Colonic mucosa (tissue), 4 donors: ENCODE measurements around the gene EIF4E1B. TPM values are rescaled to one million over a fixed set of nuclear protein-coding genes. Genes with fewer than 3 reads are reported as not detected.

ENCODE experiments used
- DNase-seq: peaks from one replicate; pipeline ENCODE4 v3.0.0-alpha.2; 2020
- H3K27ac ChIP-seq: fragments of 200-600 bp; one replicate; pipeline ENCODE4 v1.8.0; 2021
- H3K27me3 ChIP-seq: fragments of 200-600 bp; one replicate; pipeline ENCODE4 v1.8.0; 2021
- H3K36me3 ChIP-seq: fragments of 200-600 bp; one replicate; pipeline ENCODE4 v1.8.0; 2021
- H3K4me1 ChIP-seq: fragments of 200-600 bp; one replicate; pipeline ENCODE4 v1.8.0; 2021; ENCODE audit warnings: mild to moderate bottlenecking
- H3K4me3 ChIP-seq: fragments of 200-600 bp; one replicate; pipeline ENCODE4 v1.8.0; 2021
- H3K9ac ChIP-seq, 2 donors: one replicate each; pipeline ENCODE4 v1.7.0; 2013; ENCODE audit warnings: control low read depth in 2 of 2, low read depth in 2 of 2, low read length in 2 of 2
- H3K9me3 ChIP-seq: fragments of 200-600 bp; one replicate; pipeline ENCODE4 v1.8.0; 2021
- intact Hi-C: fragments of 100-400 bp; cut with DNase I; formaldehyde crosslinking; loops from one replicate; pipeline ENCODE4 v1.14.1; 2022
- total RNA-seq, 2 donors: library from RNA; stranded (reverse); fragmentation: NEBNext Ultra II Directional in 1 of 2; extraction: Animal tissue kit (Norgen Biotek cat#: 25700) in 1 of 2; gene quantifications; one replicate each; pipeline ENCODE4 v1.2.1, GENCODE V29; 2021
- TF ChIP-seq, protein P1 (sequence below): fragments of 200-600 bp; IDR thresholded peaks from one replicate; pipeline ENCODE4 v1.8.0; 2022; ENCODE audit warnings: antibody characterized with exemption, mild to moderate bottlenecking
- donor health status: healthy.
- donor health status: DM: no; HTN: no; CAD: no.
- donor health status: DM: no; HTN: no; CAD: no.

EIF4E1B gene
- total RNA-seq, 2 donors from 2014 or later: not detected

DNA sequence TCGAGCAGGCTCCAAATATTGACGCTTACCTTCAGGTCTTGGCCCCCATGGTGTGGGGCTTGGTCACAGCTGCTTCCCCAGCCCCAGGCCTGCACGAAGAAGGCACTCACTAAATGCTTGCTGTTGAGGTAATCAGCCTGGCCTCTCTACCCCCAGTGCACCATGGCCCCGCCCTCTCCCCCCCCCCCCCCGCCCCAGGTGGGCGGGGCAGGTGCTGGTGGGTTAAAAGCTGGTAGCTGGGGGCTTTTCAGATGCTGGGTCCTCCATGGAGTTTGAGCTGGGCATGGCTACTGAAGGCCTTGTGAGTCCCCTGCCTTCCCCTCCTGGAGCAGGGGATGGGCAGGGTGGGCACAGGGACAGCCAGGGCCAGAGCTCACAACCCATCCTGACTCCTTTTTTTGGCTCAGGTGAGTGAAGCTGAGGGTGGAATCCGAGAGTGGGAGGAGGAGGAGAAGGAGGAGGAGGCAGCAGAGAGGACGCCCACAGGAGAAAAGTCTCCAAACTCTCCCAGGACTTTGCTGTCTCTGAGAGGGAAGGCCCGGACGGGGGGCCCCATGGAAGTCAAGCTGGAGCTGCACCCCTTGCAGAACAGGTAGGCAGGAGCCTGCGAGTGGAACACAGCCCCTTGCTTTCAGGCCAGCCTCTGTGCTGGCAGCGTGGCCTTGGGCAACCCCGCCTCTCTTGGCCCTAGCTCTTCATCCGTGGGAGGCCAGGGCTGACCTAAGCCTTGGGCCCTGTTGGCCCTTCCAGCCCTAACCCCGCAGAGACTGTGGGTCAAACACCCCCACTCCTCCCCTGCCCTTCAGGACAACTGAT is 12.4 kb downstream of the EIF4E1B start:
- Histone ChIP-seq H3K27ac (no peak overlapping the region), H3K9ac (no peak overlapping the region), H3K4me3 (no peak overlapping the region), H3K36me3 (no peaks in the 10 kb centered on the region), H3K27me3 (no peaks in the 10 kb centered on the region), H3K4me1 (peaks cover 4% of the 10 kb centered on the region), H3K9me3 (no peaks in the 10 kb centered on the region)
- intact Hi-C loops: no loop called here
- no peak for DNase-seq
- TF ChIP-seq, protein P1, sequence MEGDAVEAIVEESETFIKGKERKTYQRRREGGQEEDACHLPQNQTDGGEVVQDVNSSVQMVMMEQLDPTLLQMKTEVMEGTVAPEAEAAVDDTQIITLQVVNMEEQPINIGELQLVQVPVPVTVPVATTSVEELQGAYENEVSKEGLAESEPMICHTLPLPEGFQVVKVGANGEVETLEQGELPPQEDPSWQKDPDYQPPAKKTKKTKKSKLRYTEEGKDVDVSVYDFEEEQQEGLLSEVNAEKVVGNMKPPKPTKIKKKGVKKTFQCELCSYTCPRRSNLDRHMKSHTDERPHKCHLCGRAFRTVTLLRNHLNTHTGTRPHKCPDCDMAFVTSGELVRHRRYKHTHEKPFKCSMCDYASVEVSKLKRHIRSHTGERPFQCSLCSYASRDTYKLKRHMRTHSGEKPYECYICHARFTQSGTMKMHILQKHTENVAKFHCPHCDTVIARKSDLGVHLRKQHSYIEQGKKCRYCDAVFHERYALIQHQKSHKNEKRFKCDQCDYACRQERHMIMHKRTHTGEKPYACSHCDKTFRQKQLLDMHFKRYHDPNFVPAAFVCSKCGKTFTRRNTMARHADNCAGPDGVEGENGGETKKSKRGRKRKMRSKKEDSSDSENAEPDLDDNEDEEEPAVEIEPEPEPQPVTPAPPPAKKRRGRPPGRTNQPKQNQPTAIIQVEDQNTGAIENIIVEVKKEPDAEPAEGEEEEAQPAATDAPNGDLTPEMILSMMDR: no peak

DNA sequence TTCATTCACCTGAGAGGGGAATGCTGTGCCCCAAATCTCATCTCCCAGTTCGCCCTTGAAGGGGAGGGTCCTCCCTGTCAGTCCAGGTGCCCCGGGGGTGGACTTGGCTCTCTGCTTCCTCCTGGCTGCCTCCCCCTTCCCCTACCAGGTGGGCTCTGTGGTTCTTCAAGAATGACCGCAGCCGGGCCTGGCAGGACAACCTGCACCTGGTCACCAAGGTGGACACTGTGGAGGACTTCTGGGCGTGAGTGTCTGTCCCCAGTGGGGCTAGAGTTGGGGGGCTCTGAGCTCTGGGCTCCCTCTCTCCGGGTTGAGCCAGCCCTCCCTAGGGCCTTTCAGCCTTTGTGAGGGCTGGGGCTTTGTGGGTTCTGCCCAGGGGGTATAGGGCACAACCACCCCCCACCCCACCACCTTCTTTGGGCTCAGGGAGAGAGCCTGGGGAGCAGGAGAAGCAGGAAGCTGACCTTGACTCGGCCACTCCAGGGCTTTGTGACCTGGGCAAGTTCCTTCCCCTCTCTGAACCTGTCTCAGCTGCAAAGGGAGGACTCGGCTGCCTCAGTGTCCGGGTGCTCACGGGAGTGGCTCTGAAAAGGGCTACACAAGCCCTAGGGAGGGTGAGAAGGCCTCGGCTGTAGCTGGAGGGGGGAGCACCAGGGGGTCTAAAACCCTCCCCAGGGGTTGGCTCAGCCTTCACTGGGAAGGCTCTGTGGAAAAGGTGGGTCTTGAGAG is 13.2 kb downstream of the EIF4E1B start:
- no peaks in the 10 kb centered on the region for H3K27me3 ChIP-seq
- TF ChIP-seq, protein P1: no peak
- no peak overlapping the region for H3K27ac ChIP-seq
- H3K9ac ChIP-seq: no peak overlapping the region
- DNase-seq: no peak
- peaks cover 11% of the 10 kb centered on the region for H3K4me1 ChIP-seq
- H3K9me3 ChIP-seq: no peaks in the 10 kb centered on the region
- intact Hi-C loops: no loop called here
- no peak overlapping the region for H3K4me3 ChIP-seq
- no peaks in the 10 kb centered on the region for H3K36me3 ChIP-seq

DNA sequence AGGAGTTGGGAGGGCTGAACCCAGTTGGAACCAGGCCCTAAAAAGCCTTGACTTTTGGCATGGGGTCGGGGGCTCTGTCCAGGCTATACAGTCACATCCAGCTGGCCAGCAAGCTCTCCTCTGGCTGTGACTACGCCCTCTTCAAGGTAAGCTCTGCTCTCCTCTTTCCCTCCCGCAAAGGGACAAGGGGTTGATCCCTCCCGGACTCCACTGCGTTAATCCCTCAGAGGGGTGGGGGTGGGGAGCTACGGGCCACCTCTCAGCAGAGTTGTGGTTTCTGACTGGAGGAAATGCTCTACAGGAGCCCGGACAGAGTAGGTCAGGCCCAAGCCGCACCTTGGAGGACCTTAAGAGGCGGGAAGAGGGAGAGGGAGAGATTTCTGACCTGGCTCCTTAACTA is 13.8 kb downstream of the EIF4E1B start:
- intact Hi-C loops: no loop called here
- H3K27ac ChIP-seq: no peak overlapping the region

DNA sequence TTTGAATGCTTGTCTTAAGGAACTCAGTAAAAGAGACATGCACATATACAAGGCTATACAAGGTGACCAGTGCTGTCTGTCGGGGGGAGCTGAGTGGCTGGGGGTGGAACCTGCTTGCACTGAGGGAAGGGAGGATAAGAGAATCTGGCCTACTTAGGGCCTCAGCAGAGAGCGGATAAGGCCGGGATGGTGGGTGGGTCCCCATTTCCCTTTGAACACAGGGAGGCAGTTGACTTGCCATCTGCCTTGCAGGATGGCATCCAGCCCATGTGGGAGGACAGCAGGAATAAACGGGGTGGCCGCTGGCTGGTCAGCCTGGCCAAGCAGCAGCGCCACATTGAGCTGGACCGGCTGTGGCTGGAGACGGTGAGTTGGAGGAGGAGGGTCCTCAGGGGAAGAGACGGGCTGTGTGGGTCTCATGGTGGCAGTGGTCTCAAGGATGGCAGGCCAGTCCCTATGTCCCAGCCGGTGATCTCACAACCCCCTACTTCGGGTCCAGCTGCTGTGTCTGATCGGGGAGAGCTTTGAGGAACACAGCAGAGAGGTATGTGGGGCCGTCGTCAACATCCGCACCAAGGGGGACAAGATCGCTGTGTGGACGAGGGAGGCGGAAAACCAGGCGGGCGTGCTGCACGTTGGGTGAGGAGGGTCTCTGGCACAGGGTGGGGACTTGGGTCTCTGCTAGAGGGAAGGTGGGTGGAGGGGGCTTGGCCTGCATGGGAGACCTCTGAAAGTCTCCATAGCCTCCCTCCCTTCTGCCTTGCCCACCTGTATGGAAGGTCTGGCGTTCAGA is 14.6 kb downstream of the EIF4E1B start:
- TF ChIP-seq, protein P1: no peak
- Histone ChIP-seq H3K4me1 (peaks cover 11% of the 10 kb centered on the region), H3K9me3 (no peaks in the 10 kb centered on the region), H3K36me3 (no peaks in the 10 kb centered on the region), H3K9ac (no peak overlapping the region), H3K27me3 (no peaks in the 10 kb centered on the region), H3K27ac (no peak overlapping the region), H3K4me3 (no peak overlapping the region)
- no peak for DNase-seq
- intact Hi-C loops: loop anchor here (5.0 kb wide), 1 partner anchor 38 kb away; no protein-coding TSS in a partner anchor

More for the DNA sequence above, 13.8 kb downstream of the EIF4E1B start:
- Histone ChIP-seq H3K36me3 (no peaks in the 10 kb centered on the region), H3K9ac (no peak overlapping the region), H3K4me3 (no peak overlapping the region), H3K9me3 (no peaks in the 10 kb centered on the region), H3K27me3 (no peaks in the 10 kb centered on the region), H3K4me1 (peaks cover 11% of the 10 kb centered on the region)
- no peak for DNase-seq
- TF ChIP-seq, protein P1: no peak

DNA sequence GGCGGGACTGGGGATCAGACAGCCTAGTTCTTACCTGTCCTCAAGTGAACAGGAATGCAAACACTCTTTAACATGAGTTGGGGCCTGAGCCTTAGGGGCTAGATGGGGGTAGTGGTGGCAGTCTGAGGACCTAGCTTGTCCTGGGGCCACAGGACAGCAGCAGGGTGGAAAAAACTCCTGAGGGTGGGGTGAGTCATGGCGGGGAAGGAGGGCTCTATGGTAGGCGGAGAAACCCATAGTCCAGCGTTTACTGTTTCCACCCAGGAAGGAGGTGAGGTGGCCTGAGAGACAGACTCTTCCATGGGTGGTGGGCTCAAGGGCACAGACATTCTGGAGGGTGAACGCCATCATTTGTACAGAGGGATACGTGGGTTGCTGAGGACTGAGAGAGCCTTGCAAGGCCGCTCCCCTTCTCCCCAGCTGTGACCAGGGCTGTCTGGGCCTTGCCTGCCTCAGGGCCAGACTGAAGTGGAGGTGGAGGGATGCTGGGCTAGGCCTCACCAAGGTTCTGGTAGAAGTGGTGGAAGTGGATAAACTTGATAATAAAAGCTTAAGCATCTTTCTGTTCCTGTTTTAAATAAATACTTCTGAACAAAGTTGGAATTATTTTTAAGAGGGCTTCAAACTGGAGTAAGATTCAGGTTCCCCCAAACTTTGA is 15.7 kb downstream of the EIF4E1B start:
- H3K9me3 ChIP-seq: no peaks in the 10 kb centered on the region
- H3K4me3 ChIP-seq: peak overlapping the region; percentile 80
- peak overlapping the region in 1 of 2 donors; percentile 70 for H3K9ac ChIP-seq
- TF ChIP-seq, protein P1: no peak
- H3K36me3 ChIP-seq: no peaks in the 10 kb centered on the region
- intact Hi-C loops: loop anchor here (5.0 kb wide), 1 partner anchor 39 kb away; no protein-coding TSS in a partner anchor
- peaks cover 11% of the 10 kb centered on the region for H3K4me1 ChIP-seq
- no peak for DNase-seq
- H3K27ac ChIP-seq: no peak overlapping the region
- H3K27me3 ChIP-seq: no peaks in the 10 kb centered on the region
